Hematopoietic multipotent progenitor cell treated with erythropoietin and hydrocortisone succinate and interleukin-3 and kit ligand, for 6 days (in vitro differentiated cells): ENCODE measurements around the gene ANKUB1.
A peak's percentile ranks its signal among the peaks of the same experiment; 100 is the strongest.
"Not testable (repeated sequence)": the region's sequence is repeated elsewhere in the genome, so short reads cannot be mapped to it uniquely, and the experiment has no call there.

ENCODE experiments used
- DNase-seq: peaks from one replicate; pipeline ENCODE4 v3.0.0-alpha.2; 2015

ANKUB1 gene, protein sequence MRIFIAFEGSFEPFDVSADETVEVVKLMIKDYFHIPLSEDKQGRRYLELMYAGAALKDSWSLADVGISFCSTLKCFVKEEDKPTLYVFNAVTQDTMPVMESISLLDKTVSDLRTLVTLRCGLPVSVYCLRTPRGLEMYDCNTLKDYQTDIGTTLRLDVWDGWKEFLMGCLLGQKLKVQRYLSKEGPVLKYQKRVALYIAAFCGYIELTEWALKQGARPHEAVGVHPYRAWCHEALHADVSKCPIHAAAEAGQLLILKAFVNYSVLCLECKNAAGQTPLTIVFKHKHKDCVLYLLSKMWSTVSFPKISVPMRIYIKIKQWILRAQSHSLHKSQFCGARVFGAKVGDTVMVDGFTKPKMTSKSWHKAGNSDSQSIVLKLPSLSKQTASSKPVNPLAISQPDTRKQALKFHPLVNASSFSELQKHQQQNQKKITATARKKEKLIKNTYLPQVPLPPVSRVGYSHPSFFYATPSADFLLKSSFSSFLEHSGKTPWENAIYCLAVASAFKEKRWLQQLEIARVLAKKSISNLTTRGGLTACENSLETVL

DNA sequence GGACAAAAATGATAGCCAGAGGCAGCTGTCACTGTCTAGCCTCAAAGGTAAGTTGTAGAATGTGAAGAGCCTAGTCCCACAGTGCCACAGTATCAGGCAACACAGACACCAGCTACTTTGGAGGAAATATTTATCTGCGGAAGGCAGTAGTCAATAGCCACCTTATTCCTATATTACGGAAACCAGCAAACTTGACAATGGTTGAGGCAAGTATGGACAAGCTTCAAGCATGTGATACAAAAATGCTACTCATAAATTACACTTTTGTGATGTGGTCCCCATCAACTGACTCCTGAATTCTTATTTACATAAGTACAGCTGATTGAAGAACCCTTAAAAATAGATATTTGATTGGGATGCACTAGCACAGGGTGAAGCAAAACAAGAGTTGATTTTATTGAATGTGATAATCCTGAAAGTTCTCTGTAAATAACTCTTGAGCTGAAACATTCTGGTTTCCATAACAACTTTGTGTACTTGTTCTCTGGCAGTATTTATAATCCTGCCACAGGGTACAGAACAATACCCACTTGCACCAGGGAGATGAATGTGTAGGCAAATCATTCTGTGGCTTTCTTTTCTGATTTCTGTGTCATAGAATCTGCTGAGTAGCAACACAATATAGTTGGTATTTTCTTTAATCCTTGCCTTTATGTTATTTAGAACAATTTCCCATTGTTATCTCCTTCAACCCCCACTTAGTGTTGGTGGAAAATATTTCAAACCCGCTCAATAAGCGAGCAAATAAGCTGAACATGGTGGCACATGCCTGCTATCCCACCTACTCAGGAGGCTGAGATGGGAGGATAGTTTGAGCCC is at the start of gene ANKUB1:
Gene ANKUB1 (minus strand): TSS at position 103 of the 819 bp plus-strand sequence. CDS start 188 bp downstream, outside the sequence.
- no peak for DNase-seq

DNA sequence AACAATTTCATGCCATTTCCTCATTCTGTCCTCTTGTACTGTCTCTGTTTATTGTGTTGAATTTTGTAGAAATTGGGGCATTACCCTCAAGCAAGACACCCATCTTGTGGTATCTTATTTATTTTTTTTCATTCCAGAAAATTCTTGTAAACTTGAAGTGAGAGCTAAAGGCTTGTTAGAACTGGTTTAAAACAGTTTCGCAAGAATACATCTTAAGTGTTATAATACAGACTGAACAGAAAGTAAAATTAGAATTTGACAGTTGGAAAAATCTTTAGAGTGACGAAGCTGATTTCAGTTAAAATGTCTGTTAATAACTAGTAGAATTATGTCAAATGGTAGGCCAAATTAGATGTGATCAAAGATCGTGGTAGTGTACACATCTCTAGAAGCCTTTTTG is 47.5 kb upstream of the ANKUB1 start:
- DNase-seq, result no peak

DNA sequence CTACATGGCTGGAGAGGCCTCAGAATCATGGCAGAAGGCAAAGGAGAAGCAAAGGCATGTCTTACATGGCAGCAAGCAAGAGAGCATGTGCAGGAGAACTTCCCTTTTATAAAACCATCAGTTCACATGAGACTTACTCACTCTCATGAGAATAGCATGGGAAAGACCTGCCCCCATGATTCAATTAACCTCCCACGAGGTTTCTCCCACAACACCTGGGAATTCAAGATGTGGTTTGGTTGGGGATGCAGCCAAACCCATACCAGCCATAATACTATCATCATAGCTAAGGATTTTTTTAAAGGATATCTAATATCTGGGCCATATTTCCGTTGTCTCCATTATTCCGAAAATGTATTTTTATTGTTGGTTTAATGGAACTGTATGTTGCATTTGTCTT is 47.1 kb upstream of the ANKUB1 start:
- not testable (repeated sequence) for DNase-seq

DNA sequence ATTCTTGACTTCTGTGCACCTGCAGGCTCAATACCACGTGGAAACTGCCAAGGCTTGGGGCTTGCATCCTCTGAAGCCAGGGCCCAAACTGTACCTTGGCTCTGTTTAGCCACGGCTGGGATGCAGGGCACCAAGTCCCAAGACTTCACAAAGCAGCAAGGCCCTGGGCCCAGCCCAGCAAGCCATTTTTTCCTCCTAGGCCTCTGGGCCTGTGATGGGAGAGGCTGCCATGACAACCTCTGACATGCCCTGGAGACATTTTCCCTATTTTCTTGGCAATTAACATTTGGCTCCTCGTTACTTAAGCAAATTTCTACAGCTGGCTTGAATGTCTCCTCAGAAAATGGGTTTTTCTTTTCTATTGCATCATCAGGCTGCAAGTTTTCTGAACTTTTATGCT is 46.1 kb upstream of the ANKUB1 start:
- not testable (repeated sequence) for DNase-seq

DNA sequence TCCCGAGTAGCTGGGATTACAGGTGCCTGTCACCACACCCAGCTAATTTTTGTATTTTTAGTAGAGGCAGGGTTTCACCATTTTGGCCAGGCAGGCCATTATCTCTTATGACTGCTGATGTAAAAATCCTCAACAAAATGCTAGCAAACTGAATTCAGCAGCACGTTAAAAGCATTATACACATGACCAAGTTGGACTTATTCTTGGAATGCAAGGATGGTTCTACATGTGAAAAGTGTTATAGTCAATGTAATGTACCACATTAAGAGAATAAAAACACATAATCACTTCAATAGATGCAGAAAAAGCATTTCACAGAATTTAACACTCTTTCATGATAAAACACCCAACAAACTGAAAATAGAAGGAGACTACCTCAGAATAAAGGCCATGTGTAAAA is 40.9 kb upstream of the ANKUB1 start:
- no peak for DNase-seq

DNA sequence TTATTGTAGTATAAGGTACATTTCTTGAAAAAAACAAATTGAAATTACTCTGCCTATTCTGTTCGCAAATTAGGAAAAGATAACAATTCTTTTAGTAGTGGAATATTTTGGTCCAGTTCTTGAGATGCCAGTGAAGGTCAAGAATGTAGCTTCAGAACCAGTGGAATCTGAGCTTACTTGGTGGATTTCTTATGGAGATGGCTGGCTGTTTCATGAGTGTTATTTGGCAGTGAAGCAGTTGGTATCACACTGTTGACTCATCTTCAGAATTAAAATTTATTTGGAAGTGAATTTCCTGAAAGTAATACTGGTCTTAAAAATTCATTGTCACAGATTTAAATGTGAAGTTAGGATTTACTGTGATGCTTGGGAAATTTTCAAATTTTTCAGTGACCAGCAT is 39.7 kb upstream of the ANKUB1 start:
- no peak for DNase-seq

DNA sequence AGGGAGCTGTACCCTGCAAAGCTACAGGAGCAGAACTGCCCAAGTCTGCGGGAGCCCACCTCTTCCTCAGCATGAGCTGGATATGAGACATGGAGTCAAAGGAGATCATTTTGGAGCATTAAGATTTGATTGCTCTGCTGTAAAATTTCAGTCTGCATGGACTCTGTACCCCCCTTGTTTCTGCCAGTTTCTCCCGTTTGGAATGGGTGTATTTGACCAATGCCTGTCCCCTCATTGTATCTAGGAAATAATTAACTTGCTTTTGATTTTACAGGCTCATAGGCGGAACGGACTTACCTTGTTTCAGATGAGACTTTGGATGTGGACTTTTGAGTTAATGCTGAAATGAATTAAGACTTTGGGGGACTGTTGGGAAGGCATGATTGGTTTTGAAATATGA is 39.0 kb upstream of the ANKUB1 start:
- DNase-seq, result no peak

DNA sequence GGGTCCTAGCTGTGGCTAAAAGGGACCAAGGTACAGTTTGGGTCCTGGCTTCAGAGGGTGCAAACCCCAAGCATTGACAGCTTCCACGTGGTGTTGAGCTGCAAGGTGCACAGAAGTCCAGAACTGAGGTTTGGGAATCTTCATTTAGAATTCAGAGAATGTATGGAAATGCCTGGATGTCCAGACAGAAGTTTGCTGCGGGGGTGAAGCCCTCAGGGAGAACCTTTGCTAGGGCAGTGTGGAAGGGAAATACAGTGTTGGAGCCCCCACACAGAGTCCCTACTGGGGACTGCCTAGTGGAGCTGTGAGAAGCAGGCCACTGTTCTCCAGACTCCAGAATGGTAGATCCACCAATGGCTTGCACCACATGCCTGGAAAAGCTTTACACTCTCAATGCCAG is 38.5 kb upstream of the ANKUB1 start:
- DNase-seq, result no peak

DNA sequence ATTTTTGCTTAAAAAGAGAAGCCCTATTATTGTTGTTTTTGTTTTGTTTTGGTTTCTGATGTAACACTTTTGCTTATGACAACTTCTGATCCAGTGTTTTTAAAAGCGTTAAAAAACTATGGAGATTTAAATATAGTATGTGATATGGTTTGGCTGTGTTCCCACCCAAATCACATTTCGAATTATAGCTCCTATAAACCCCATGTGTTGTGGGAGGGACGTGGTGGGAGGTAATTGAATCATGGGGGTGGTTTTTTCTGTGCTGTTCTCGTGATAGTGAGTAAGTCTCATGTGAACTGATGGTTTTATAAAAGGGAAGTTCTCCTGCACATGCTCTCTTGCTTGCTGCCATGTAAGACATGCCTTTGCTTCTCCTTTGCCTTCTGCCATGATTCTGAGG is 37.3 kb upstream of the ANKUB1 start:
- not testable (repeated sequence) for DNase-seq

DNA sequence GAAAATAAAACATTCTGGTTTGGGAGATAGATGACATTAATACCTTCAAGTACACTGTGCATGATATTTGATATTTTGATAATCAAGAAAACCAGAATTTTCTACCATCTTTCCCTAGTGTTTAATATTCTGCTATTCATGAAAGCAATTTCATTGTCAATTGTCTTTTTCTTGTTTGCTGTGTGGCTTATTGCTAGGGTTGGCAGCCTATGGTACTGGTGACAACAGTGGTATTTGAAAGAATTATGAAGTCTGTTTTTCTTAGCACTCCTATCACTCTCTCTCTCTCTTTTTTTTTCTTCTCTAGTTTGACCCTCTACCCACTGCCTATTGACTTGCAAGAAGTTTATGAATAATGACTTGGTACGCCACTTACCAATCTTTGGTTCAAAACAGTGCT is 36.0 kb upstream of the ANKUB1 start:
- no peak for DNase-seq

DNA sequence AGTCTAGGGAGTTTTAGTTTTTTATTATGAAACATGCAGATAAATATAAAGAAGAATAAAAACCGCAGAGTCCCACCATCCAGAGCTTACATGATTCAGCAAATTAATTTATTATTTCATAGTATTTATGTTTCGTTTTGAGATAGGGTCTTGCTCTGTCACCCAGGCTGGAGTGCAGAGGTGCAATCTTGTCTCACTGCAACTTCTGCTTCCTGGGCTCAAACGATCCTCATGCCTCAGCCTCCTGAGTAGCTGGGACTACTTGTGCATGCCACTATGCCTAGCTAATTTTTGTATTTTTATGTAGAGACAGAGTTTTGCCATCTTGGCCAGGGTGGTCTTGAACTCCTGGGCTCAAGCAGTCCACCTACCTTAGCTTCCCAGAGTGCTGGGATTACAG is 34.3 kb upstream of the ANKUB1 start:
- DNase-seq, result no peak

DNA sequence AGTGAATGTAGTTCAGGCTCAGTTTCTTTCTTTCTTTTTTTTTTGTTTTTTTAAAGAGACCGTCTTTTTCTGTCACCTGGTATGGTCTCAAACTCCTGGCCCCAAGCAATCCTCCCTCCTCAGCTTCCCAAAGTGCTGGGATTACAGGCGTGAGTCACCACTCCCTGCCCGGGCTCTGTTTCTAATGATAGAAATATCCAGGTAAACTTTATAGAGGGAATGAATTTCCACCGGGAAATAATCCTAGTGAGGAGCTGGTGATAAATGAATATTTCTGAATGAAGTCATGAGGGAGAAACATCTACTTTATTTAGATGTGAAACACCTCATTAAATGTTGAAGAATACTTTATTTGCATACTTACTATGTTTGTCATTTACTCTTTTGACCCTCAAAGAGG is 27.8 kb upstream of the ANKUB1 start:
- no peak for DNase-seq

DNA sequence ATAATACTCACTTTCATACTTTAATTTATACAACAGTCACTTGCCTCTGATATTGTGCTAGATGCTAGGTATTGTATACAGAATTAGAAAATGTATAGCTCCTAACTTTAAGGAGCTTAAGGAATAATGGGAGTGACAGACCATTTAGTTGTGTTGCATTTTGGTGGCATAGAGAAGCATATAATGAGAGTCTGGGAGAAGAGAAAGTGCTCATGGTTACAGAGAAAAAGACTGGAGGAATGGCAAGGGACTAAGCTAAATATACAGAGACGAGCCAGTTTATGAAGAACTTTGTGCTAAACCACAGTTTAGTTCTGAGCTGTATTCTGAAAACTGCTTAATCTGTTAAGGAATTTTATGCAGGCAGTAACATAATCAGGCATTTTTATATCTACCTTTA is 27.1 kb upstream of the ANKUB1 start:
- DNase-seq, result no peak

DNA sequence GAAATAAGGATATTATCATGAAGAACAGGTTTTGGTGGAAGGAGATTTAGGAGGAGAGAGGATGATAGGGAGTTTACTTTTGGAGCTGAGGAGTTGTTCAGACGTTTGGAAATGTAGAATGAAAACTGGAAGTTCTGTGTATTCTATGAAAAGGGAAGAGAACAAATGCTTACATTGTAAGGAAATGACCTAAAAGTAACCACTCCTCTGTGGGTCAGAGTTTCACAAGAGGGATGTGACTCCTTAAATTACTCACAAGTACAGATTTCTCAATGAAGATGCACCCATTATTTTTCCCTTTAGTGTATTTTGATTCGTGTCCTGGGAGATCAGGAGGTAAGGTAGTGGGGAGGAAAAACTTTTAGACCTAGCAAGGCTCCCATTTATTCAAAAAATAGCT is 24.6 kb upstream of the ANKUB1 start:
- DNase-seq, result peak; percentile 35

DNA sequence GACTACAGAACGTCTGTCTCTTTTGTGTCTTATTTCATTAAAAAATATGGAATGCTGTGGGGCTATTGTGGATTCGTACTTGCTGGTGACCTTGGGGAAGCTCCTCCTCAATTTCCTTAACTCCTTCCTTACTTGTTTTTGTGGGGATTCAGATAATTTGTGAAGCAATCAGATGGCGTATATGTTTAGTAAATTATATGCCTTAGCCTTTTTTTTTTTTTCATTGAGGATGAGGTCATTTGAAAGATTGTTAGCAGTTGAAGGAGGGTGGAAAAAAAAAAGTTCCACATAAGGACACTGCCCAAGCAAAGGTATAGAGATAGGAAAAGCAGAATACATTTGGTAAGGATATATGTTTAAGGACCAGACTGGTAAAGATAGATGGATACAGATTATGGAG is 24.0 kb upstream of the ANKUB1 start:
- no peak for DNase-seq

DNA sequence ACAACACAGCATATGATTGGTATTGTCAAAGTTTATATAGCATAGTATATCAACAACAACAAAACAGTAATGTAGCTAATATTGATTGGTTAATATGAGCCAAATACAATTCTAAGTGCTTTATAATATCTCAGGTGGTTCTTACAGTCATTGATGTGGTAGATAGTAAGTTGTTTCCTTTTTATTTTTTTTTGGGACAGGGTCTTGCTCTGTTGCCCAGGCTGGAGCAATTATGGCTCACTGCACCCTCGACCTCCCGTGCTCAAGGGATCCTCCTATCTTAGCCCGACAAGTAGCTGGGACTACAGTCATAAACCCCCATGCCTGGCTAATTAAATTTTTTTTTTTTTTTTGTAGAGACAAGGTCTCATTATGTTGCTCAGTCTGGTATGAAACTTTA is 23.4 kb upstream of the ANKUB1 start:
- no peak for DNase-seq

DNA sequence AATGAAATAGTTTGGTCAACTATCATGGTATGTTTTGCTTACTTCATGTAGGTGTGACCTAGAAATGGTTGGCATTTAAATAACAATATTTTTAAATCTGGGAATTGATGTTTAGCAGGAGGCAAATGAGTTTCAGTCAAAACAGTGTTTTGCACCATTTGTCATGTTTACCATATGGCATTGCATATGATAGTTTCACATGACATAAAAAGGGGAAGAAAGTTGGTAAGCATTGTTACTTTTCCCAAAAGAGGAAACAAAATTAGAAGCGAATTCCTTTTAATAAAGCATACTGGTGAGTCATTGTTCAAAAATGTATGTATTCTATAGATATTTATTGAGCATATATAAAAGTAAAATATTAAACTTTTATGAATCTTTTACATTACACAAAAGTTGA is 23.0 kb upstream of the ANKUB1 start:
- DNase-seq, result peak; percentile 24

DNA sequence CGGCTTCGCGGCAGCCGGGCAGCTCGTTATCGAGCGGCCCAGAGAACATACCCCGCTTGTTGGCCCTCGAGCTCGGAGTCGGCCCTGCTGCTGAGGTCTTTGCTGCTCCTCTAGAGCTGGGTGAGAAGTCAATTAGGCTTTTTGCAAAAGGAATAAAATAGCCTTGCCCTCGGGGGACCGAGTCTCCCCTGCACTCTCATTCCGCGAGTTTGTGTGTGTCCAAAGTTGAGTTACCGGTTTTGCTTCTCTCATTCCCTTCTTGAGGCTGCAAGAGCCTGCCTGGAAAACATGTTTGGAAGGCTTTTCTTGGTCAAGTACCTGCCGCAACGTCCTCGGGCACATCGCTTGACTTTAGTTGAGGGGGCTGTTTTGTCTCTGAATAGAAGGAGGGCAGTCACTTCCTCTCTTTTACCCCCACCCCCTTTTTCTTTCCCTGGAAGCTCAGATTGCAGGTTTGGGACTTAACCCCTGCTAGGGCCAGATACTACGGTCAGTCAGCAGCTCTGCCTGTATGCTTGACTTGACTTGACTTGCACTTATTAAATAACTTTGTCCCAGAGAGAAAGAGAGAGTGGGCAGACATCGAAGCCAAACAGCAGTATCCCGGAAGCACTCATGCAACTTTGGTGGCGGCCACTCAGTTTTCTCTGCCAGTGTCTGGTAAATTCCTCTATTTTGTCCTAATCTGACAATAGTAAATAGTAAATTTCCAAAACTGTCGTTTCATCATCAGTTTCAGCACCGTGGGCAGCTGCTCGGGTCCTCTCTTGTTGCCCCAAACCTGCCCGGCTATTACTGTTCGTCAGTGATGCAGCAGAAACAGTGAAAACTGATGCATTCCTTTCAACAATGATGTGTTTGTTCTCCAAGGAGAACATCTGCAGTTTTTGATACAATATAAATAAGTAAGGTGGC is 21.3 kb upstream of the ANKUB1 start:
- peak; percentile 65 for DNase-seq

DNA sequence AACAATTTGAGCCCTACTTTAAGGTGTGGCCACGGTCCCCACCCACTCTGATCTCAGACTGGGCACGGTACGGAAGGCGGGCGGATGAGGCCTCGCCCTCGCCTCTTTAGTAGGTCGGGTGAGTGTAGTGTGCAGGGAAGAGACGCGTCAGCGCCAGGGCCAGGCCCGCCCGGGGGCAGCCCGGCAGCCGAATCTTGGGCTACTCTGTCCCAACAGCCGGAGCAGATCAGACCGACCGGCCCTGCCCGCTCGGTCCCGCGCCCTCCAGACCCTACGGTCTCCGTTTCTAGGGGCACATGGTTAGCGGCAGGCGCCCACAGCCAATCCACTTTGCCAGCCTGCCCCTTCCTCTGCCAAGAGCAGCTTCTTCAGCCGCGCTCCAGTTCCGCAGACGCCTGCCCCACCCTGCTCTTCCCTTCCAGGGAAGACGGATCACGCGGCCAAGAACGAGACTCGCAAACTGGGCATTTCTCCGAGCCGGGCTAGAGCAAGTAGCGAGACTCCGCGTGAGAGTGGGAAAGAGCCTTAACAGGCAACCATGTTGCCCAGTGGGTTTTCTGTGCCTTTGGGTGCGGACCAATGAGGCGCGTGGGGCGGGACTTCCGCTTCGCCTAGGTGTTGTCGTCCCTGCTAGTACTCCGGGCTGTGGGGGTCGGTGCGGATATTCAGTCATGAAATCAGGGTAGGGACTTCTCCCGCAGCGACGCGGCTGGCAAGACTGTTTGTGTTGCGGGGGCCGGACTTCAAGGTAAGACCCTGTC is 20.4 kb upstream of the ANKUB1 start, which contains the start of gene RNF13:
Gene RNF13 (plus strand): TSS at position 610 of the 761 bp plus-strand sequence. CDS start 32,812 bp downstream, outside the sequence.
- DNase-seq, result peak; percentile 98

DNA sequence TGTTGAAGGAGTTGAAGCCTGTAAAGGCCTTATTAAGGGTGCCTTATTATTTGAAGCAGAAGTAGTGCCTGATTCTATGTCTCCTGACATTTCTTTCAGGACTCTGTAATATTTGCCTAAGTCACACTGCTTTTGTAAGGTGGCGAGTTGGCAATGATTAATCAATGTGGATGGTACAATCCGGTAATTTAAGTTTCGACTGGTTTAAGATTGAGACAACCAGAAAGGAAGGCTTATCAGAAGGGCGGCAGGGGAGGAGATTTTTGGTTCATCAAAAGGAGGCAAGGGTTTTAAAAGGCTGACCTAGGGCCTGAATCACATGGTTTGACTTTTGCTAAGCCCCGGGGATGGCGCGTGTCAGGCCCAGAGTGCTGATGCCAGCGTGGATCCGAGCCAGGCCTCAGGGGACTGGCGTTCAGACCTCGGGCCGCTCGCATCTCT is 19.8 kb upstream of the ANKUB1 start:
- no peak for DNase-seq

DNA sequence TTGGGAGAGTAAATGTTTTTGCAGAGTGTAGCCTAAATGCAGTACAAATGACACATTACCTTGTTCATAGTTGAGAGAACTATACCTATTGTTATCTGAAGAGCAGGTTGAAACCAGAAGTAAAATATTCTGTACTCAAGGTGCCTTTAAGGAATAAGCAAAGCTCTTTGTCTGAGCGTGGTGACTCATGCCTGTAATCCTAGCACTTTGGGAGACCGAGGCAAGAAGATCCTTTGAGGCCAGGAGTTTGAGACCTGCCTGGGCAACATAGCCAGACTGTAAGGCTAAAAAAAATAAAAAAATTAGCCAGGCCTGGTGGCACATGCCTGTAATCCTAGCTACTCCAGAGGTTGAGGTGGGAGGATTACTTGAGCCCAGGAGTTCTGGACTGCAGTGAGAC is 18.5 kb upstream of the ANKUB1 start:
- DNase-seq, result no peak

DNA sequence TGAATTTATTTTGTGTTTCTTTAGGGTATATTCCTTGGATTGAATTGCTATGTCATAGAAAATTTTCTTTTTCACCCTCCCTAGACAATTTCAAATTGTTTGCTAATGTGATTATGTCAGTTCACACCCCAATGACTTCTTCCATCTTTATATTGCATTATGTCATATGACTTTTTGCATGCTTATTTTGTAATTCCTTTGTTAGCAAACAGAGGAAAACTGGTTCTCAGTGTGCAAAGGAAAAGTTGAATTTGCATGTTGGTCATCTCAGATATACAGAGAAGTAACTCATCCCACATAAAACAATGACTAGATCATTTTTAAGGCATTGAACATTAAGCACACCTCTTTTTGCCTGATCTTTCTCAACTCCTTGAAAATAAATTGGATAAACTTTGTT is 17.3 kb upstream of the ANKUB1 start:
- DNase-seq, result no peak
